HCT116 (cell line): Measurements from ENCODE around the gene KSR2. TPM values are rescaled to one million over a fixed set of nuclear protein-coding genes. Genes with fewer than 3 reads are reported as not detected.

ENCODE experiments used
- ATAC-seq: fragments of 200-7000 bp; cut with Tn5 transposase; 2 replicates; pipeline ENCODE4 v1.9.1; 2020; ENCODE audit warnings: mild to moderate bottlenecking, moderate library complexity
- BruUV-seq: library from RNA; stranded (reverse); fragments of 400-500 nt; replicated peaks from 2 replicates; lab custom pipeline; 2021; lab: Mats Ljungman, UMichigan
- CTCF ChIA-PET: fragments of 300-600 bp; sonication (Branson Sonifier 250); formaldehyde crosslinking; loops from one replicate; lab custom pipeline; 2021; ENCODE audit warnings: antibody characterized with exemption; lab: Charles Lee
- POLR2A ChIA-PET: fragments of 300-600, 350-600 bp; sonication (Branson Sonifier 250); formaldehyde crosslinking; loops from one replicate; lab custom pipeline; 2021; ENCODE audit warnings: antibody characterized with exemption; lab: Charles Lee
- RAD21 ChIA-PET, 2 experiments: fragments of 300-600 bp; sonication (Branson Sonifier 250); formaldehyde crosslinking; loops; one replicate each; lab custom pipeline; 2023; ENCODE audit warnings: low total read pairs in 2 of 2; ENCODE audit not compliant: uncharacterized antibody in 2 of 2, unreplicated experiment in 2 of 2, low non-redundant PET in 1 of 2; lab: Charles Lee
- DNase-seq: peaks from one replicate; pipeline ENCODE4 v3.0.0-alpha.2; 2010; ENCODE audit warnings: low read depth, low spot score
- H2AFZ ChIP-seq: fragments of 200-600 bp; shearing (Covaris generic), sonication (generic); 2 replicates; pipeline ENCODE4 v1.6.1; 2017; ENCODE audit warnings: low read depth, mixed run types, mixed read lengths, antibody characterized with exemption, low read length; ENCODE audit not compliant: poor library complexity, severe bottlenecking
- H3K27ac ChIP-seq: 2 replicates; pipeline ENCODE4 v1.5.1; 2012; ENCODE audit warnings: low read depth, low read length
- H3K27me3 ChIP-seq: fragments of 200-600 bp; sonication (generic); 2 replicates; pipeline ENCODE4 v1.6.1; 2016; ENCODE audit warnings: mixed run types, low read length, mixed read lengths; ENCODE audit not compliant: insufficient read depth
- H3K36me3 ChIP-seq, 2 experiments: fragments of 200-500 bp in 1 of 2; fragments of 200-600 bp in 1 of 2; sonication (Bioruptor generic) in 1 of 2; sonication (generic) in 1 of 2; 2 replicates each; pipeline versions ENCODE4 v1.5.1 to v1.6.1; 2014 to 2016; ENCODE audit warnings: low read length in 2 of 2, inconsistent platforms in 1 of 2, mixed read lengths in 1 of 2, mixed run types in 1 of 2; ENCODE audit not compliant: insufficient read depth in 2 of 2, control insufficient read depth in 1 of 2
- H3K4me1 ChIP-seq, 2 experiments: fragments of 200-600 bp in 1 of 2; sonication (generic) in 1 of 2; 2 replicates each; pipeline versions ENCODE4 v1.5.1 to v1.6.1; 2012 to 2017; ENCODE audit warnings: low read length in 2 of 2, inconsistent platforms in 1 of 2, mild to moderate bottlenecking in 1 of 2, mixed read lengths in 1 of 2, mixed run types in 1 of 2, moderate library complexity in 1 of 2; ENCODE audit not compliant: insufficient read depth in 2 of 2, control insufficient read depth in 1 of 2
- H3K4me2 ChIP-seq: fragments of 200-600 bp; sonication (generic); 2 replicates; pipeline ENCODE4 v1.6.1; 2017; ENCODE audit warnings: mixed run types, low read length, mixed read lengths
- H3K4me3 ChIP-seq, 2 experiments: fragments of 200-600 bp in 1 of 2; sonication (generic) in 1 of 2; replicated peaks in 1 of 2; 2 replicates each; pipeline ENCODE4 v1.5.1; 2011 to 2016; ENCODE audit warnings: low read length in 2 of 2, control low read depth in 1 of 2, low read depth in 1 of 2, mild to moderate bottlenecking in 1 of 2, mixed read lengths in 1 of 2, mixed run types in 1 of 2
- H3K79me2 ChIP-seq: fragments of 200-600 bp; sonication (generic); 2 replicates; pipeline ENCODE4 v1.6.1; 2017; ENCODE audit warnings: mild to moderate bottlenecking, mixed run types, low read length, moderate library complexity, mixed read lengths; ENCODE audit not compliant: insufficient read depth
- H3K9ac ChIP-seq: fragments of 200-600 bp; sonication (generic); 2 replicates; pipeline ENCODE4 v1.6.1; 2016; ENCODE audit warnings: low read length, mixed read lengths
- H3K9me2 ChIP-seq: fragments of 200-600 bp; sonication (generic), shearing (Covaris generic); 2 replicates; pipeline ENCODE4 v1.6.1; 2017; ENCODE audit warnings: mixed run types, mild to moderate bottlenecking, moderate library complexity; ENCODE audit not compliant: insufficient read depth
- H3K9me3 ChIP-seq, 2 experiments: fragments of 200-500 bp in 1 of 2; fragments of 200-600 bp in 1 of 2; sonication (Bioruptor generic) in 1 of 2; sonication (generic) in 1 of 2; 2 replicates each; pipeline ENCODE4 v1.6.1; 2014 to 2017; ENCODE audit warnings: low read length in 2 of 2, mixed read lengths in 2 of 2, inconsistent platforms in 1 of 2, low read depth in 1 of 2, mild to moderate bottlenecking in 1 of 2, mixed run types in 1 of 2, moderate library complexity in 1 of 2; ENCODE audit not compliant: control insufficient read depth in 1 of 2, insufficient read depth in 1 of 2
- H4K20me1 ChIP-seq: fragments of 200-600 bp; sonication (generic), shearing (Covaris generic); 2 replicates; pipeline ENCODE4 v1.6.1; 2017; ENCODE audit warnings: mixed run types, mild to moderate bottlenecking, moderate library complexity; ENCODE audit not compliant: insufficient read depth
- CBX3 ChIP-seq: IDR thresholded peaks from 2 replicates; pipeline ENCODE4 v1.6.1; 2012; ENCODE audit warnings: low read depth
- EGR1 ChIP-seq: IDR thresholded peaks from 2 replicates; pipeline ENCODE4 v1.6.1; 2012; ENCODE audit warnings: low read depth
- ELF1 ChIP-seq: IDR thresholded peaks from 2 replicates; pipeline ENCODE4 v1.6.1; 2012; ENCODE audit warnings: low read depth, borderline replicate concordance
- EZH2 ChIP-seq: fragments of 200-600 bp; sonication (generic); IDR thresholded peaks from 2 replicates; pipeline ENCODE4 v1.6.1; 2017; ENCODE audit warnings: antibody characterized with exemption, mixed run types
- EZH2phosphoT487 ChIP-seq: fragments of 200-600 bp; IDR thresholded peaks from 2 replicates; pipeline ENCODE4 v1.6.1; 2018; ENCODE audit warnings: antibody characterized with exemption, borderline replicate concordance
- FOSL1 ChIP-seq: IDR thresholded peaks from 2 replicates; pipeline ENCODE4 v1.6.1; 2012; ENCODE audit warnings: low read depth
- JUND ChIP-seq: IDR thresholded peaks from 2 replicates; pipeline ENCODE4 v1.6.1; 2012
- POLR2A ChIP-seq: IDR thresholded peaks from 2 replicates; pipeline ENCODE4 v1.7.0; 2011; ENCODE audit warnings: borderline replicate concordance; ENCODE audit not compliant: insufficient read depth, insufficient read length; ENCODE audit errors: extremely low read depth
- POLR2AphosphoS5 ChIP-seq: IDR thresholded peaks from 2 replicates; pipeline ENCODE4 v1.6.1; 2011; ENCODE audit warnings: mild to moderate bottlenecking, low read depth, low read length, moderate library complexity
- RAD21 ChIP-seq: IDR thresholded peaks from 2 replicates; pipeline ENCODE4 v1.6.1; 2012; ENCODE audit warnings: low read depth, mild to moderate bottlenecking
- SIN3A ChIP-seq: IDR thresholded peaks from 2 replicates; pipeline ENCODE4 v1.6.1; 2012; ENCODE audit warnings: low read depth
- SP1 ChIP-seq: IDR thresholded peaks from 2 replicates; pipeline ENCODE4 v1.6.1; 2012; ENCODE audit warnings: low read depth
- SRF ChIP-seq: IDR thresholded peaks from 2 replicates; pipeline ENCODE4 v1.6.1; 2012; ENCODE audit warnings: low read depth
- YY1 ChIP-seq: IDR thresholded peaks from 2 replicates; pipeline ENCODE4 v1.6.1; 2011; ENCODE audit warnings: low read length, low read depth, moderate library complexity, mild to moderate bottlenecking; ENCODE audit not compliant: insufficient replicate concordance; ENCODE audit errors: extremely low read depth
- ZFX ChIP-seq: fragments of 450-650 bp; IDR thresholded peaks from 2 replicates; pipeline ENCODE4 v1.6.1; 2017
- ZNF274 ChIP-seq: fragments of 200-500 bp; sonication (Bioruptor generic); IDR thresholded peaks from 2 replicates; pipeline ENCODE4 v1.6.1; 2014; ENCODE audit warnings: mild to moderate bottlenecking, low read depth, low read length, inconsistent platforms
- intact Hi-C: fragments of 100-400 bp; cut with micrococcal nuclease; formaldehyde crosslinking; loops from 2 replicates; pipeline ENCODE4 v1.10.0; 2022
- total RNA-seq: library from RNA; stranded (reverse); gene quantifications from one replicate; pipeline ENCODE4 v1.2.1, GENCODE V29; 2021; ENCODE audit not compliant: unreplicated experiment
- TF ChIP-seq, protein P1 (sequence below): IDR thresholded peaks from 2 replicates; pipeline ENCODE4 v1.6.1; 2012
- TF ChIP-seq, protein P2 (sequence below), 3 experiments: fragments of 200-600 bp in 1 of 3; sonication (generic) in 1 of 3; IDR thresholded peaks in 2 of 3; conservative IDR thresholded peaks in 1 of 3; 2 replicates each; pipeline ENCODE4 v1.5.1; 2012 to 2017; ENCODE audit warnings: low read depth in 2 of 3, low read length in 2 of 3, antibody characterized with exemption in 1 of 3, borderline replicate concordance in 1 of 3, control low read depth in 1 of 3, mild to moderate bottlenecking in 1 of 3, mixed read lengths in 1 of 3, mixed run types in 1 of 3, moderate library complexity in 1 of 3; ENCODE audit not compliant: insufficient read depth in 1 of 3
- TF ChIP-seq, protein P3 (sequence below): IDR thresholded peaks from 2 replicates; pipeline ENCODE4 v1.6.1; 2011; ENCODE audit warnings: mild to moderate bottlenecking, low read length, moderate library complexity; ENCODE audit not compliant: insufficient replicate concordance; ENCODE audit errors: extremely low read depth
- TF ChIP-seq, protein P4 (sequence below): IDR thresholded peaks from 2 replicates; pipeline ENCODE4 v1.6.1; 2012

Gene KSR2
- total RNA-seq, 1 experiment from 2014 or later: 10.1 TPM

DNA sequence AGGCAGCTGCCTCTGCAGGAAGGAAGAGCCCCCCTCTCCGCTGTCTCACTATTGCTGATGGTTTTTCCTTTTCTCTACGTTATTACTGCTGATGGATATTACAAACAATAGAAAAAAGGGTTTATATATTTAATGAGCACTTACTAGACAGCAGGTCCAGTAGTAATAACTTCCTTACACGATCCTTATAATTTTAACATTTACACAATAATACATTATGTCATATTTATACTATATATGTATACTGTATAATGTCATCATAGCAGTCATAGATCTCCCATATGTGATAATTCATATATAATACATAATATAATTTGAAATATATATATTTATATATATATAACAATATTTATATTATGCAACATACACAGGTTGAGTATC lies 92.4 kb downstream of the KSR2 start (continued):
- TF ChIP-seq EZH2phosphoT487: no peak
- no peak for TF ChIP-seq CBX3
- no peak for TF ChIP-seq SRF
- no peak for TF ChIP-seq ZNF274

DNA sequence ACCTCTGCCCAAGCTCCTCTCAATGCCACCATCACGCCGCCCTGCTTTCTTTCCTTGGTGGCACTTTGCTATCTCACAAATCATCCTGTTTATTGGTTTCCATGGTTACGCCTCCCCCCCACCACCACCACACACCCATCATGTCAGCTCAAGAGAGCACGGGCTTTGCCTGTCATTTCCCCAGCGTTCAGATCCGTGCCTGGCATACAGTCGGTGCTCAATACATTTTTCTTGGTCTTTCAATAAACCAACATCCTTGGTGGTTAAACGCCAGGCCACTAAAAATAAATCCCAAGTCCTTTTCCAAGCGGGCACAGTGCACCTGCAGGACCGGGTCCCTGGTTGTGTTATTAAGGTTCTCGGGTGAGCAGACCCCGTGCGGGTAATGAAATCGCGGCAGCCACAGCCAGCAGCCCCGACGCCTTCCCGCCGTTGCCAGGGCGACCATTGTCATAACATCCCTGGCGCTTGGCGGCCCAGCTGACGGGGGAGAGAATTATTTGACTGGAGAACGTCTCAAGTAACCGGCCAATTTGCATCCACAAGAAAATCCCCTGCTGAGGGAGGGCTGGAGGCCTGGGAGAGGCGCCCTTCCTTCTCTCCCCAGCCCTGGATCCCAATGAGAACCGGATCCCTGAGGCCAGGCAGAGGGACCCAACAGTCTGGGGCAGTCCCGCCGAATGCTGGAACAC lies 92.9 kb downstream of the KSR2 start:
- H3K9ac ChIP-seq: no peak overlapping the region
- H4K20me1 ChIP-seq: no peaks in the 10 kb centered on the region
- H3K4me2 ChIP-seq: no peak overlapping the region
- TF ChIP-seq FOSL1 (no peak), ZNF274 (no peak), SRF (no peak), POLR2AphosphoS5 (no peak), RAD21 (no peak), SP1 (no peak), EZH2phosphoT487 (no peak), ZFX (no peak), EZH2 (no peak), POLR2A (no peak), JUND (no peak), EGR1 (no peak), SIN3A (no peak), YY1 (no peak), ELF1 (no peak)
- TF ChIP-seq, protein P1, sequence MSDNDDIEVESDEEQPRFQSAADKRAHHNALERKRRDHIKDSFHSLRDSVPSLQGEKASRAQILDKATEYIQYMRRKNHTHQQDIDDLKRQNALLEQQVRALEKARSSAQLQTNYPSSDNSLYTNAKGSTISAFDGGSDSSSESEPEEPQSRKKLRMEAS: no peak
- TF ChIP-seq, protein P2, sequence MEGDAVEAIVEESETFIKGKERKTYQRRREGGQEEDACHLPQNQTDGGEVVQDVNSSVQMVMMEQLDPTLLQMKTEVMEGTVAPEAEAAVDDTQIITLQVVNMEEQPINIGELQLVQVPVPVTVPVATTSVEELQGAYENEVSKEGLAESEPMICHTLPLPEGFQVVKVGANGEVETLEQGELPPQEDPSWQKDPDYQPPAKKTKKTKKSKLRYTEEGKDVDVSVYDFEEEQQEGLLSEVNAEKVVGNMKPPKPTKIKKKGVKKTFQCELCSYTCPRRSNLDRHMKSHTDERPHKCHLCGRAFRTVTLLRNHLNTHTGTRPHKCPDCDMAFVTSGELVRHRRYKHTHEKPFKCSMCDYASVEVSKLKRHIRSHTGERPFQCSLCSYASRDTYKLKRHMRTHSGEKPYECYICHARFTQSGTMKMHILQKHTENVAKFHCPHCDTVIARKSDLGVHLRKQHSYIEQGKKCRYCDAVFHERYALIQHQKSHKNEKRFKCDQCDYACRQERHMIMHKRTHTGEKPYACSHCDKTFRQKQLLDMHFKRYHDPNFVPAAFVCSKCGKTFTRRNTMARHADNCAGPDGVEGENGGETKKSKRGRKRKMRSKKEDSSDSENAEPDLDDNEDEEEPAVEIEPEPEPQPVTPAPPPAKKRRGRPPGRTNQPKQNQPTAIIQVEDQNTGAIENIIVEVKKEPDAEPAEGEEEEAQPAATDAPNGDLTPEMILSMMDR (IDR thresholded peaks at IDR 0.05 in 2 of 3, conservative IDR thresholded peaks at IDR 0.05 in 1 of 3; ENCODE audit: borderline replicate concordance in 1 of 3, insufficient read depth in 1 of 3, low read depth in 2 of 3, low read length in 2 of 3): no peak
- TF ChIP-seq, protein P3, sequence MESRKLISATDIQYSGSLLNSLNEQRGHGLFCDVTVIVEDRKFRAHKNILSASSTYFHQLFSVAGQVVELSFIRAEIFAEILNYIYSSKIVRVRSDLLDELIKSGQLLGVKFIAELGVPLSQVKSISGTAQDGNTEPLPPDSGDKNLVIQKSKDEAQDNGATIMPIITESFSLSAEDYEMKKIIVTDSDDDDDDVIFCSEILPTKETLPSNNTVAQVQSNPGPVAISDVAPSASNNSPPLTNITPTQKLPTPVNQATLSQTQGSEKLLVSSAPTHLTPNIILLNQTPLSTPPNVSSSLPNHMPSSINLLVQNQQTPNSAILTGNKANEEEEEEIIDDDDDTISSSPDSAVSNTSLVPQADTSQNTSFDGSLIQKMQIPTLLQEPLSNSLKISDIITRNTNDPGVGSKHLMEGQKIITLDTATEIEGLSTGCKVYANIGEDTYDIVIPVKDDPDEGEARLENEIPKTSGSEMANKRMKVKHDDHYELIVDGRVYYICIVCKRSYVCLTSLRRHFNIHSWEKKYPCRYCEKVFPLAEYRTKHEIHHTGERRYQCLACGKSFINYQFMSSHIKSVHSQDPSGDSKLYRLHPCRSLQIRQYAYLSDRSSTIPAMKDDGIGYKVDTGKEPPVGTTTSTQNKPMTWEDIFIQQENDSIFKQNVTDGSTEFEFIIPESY: no peak
- TF ChIP-seq, protein P4, sequence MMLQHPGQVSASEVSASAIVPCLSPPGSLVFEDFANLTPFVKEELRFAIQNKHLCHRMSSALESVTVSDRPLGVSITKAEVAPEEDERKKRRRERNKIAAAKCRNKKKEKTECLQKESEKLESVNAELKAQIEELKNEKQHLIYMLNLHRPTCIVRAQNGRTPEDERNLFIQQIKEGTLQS: no peak
- ATAC-seq: no peak
- no peaks in the 10 kb centered on the region for H3K27me3 ChIP-seq
- H3K9me3 ChIP-seq: no peaks in the 10 kb centered on the region
- no peak overlapping the region for H3K4me3 ChIP-seq
- no peak overlapping the region for H3K27ac ChIP-seq
- H3K36me3 ChIP-seq: no peaks in the 10 kb centered on the region
- ChIA-PET CTCF (interaction anchor here (0.8 to 3.4 kb wide), 8 partner anchors 18 to 500 kb away, joined by 3 to 62 read pairs (median 4); partner anchors contain the start of gene SUDS3), POLR2A (interaction anchor here (1.4 kb wide), 1 partner anchor 157 kb away, joined by 4 read pairs; no protein-coding TSS in a partner anchor), RAD21 (interaction anchor here in 1 of 2 experiments (3.0 kb wide), 1 partner anchor 159 kb away, joined by 15 read pairs; no protein-coding TSS in a partner anchor)
- no peak overlapping the region for H2AFZ ChIP-seq
- no peak for DNase-seq
- BruUV-seq: no TSS peak
- intact Hi-C loops: loop anchor here (1.0 to 10.0 kb wide), 3 partner anchors 158 to 501 kb away; partner anchors contain the start of genes PEBP1 and SUDS3
- no peaks in the 10 kb centered on the region for H3K9me2 ChIP-seq
- no peaks in the 10 kb centered on the region for H3K79me2 ChIP-seq
- peaks cover 7 to 25% of the 10 kb centered on the region in 2 experiments; a peak in 3 of 4 replicates for H3K4me1 ChIP-seq
